ENCODE results near the gene MLLT6. TPM values are rescaled to one million over a fixed set of nuclear protein-coding genes. Genes with fewer than 3 reads are reported as not detected.

MLLT6 gene
- total RNA-seq, 2 donors from 2014 or later, result 232 to 395 TPM

- Mint-ChIP-seq H3K4me1 (peaks cover 5% of the 10 kb centered on the region), H3K36me3 (ENCODE audit: low read depth) (peaks cover 5% of the 10 kb centered on the region), H3K4me3 (peak overlapping the region; percentile 1), H3K27ac (no peak overlapping the region), H3K9me3 (no peaks in the 10 kb centered on the region), H3K27me3 (peaks cover 25% of the 10 kb centered on the region)
- ATAC-seq (replicated peaks), result no peak
Observed at GRCh38 chr17:38746004-38746848, 41.2 kb downstream of the MLLT6 start.

GRCh38 chr17:38746849-38747462 lies 41.9 kb downstream of the MLLT6 start:
- no peaks in the 10 kb centered on the region for H3K9me3 Mint-ChIP-seq
- H3K4me3 Mint-ChIP-seq, result peak overlapping the region; percentile 1
- H3K4me1 Mint-ChIP-seq, result peaks cover 12% of the 10 kb centered on the region
- no peak overlapping the region for H3K27ac Mint-ChIP-seq
- peaks cover 26% of the 10 kb centered on the region for H3K27me3 Mint-ChIP-seq
- peaks cover 12% of the 10 kb centered on the region for H3K36me3 Mint-ChIP-seq (ENCODE audit: low read depth)
- no peak for ATAC-seq (replicated peaks)

GRCh38 chr17:38747463-38748148 lies 42.5 kb downstream of the MLLT6 start:
- Mint-ChIP-seq H3K4me1 (peaks cover 15% of the 10 kb centered on the region), H3K27ac (no peak overlapping the region), H3K27me3 (peaks cover 26% of the 10 kb centered on the region)

GRCh38 chr17:38748149-38748891 lies 43.2 kb downstream of the MLLT6 start, which contains the start of gene PCGF2:
Gene PCGF2, minus strand, starts transcription at chr17:38748336. Its CDS starts 7,934 bp downstream, at chr17:38740402.
- no peak within 1 kb of the TSS for H3K27ac Mint-ChIP-seq
- peaks cover 25% of the 10 kb centered on the region for H3K36me3 Mint-ChIP-seq (ENCODE audit: low read depth)
- H3K4me3 Mint-ChIP-seq, result peak within 1 kb of the TSS; percentile 86
- no peaks in the 10 kb centered on the region for H3K9me3 Mint-ChIP-seq
- H3K4me1 Mint-ChIP-seq, result peaks cover 18% of the 10 kb centered on the region
- peaks cover 26% of the 10 kb centered on the region for H3K27me3 Mint-ChIP-seq
- no peak for ATAC-seq (replicated peaks)

More at GRCh38 chr17:38747463-38748148, 42.5 kb downstream of the MLLT6 start:
- no peak for ATAC-seq (replicated peaks)
- Mint-ChIP-seq H3K4me3 (peak overlapping the region; percentile 53), H3K9me3 (no peaks in the 10 kb centered on the region), H3K36me3 (ENCODE audit: low read depth) (peaks cover 19% of the 10 kb centered on the region)

- Mint-ChIP-seq H3K9me3 (no peaks in the 10 kb centered on the region), H3K27ac (no peak overlapping the region), H3K36me3 (ENCODE audit: low read depth) (peaks cover 30% of the 10 kb centered on the region), H3K27me3 (peaks cover 26% of the 10 kb centered on the region), H3K4me3 (peak overlapping the region; percentile 86), H3K4me1 (peaks cover 21% of the 10 kb centered on the region)
- ATAC-seq (replicated peaks), result no peak
Observed at GRCh38 chr17:38748892-38749222, 43.8 kb downstream of the MLLT6 start.

- Mint-ChIP-seq H3K4me1 (peaks cover 23% of the 10 kb centered on the region), H3K9me3 (no peaks in the 10 kb centered on the region), H3K36me3 (ENCODE audit: low read depth) (peaks cover 36% of the 10 kb centered on the region), H3K4me3 (peak overlapping the region; percentile 86), H3K27ac (no peak overlapping the region), H3K27me3 (peaks cover 26% of the 10 kb centered on the region)
- no peak for ATAC-seq (replicated peaks)
Observed at GRCh38 chr17:38749223-38750043, 44.4 kb downstream of the MLLT6 start.

- peaks cover 23% of the 10 kb centered on the region for H3K4me1 Mint-ChIP-seq
- H3K27me3 Mint-ChIP-seq, result peaks cover 22% of the 10 kb centered on the region
Observed at GRCh38 chr17:38750044-38750311, 44.9 kb downstream of the MLLT6 start.

GRCh38 chr17:38750312-38751121 lies 45.4 kb downstream of the MLLT6 start:
- no peak for ATAC-seq (replicated peaks)
- Mint-ChIP-seq H3K27me3 (peaks cover 22% of the 10 kb centered on the region), H3K9me3 (no peaks in the 10 kb centered on the region), H3K36me3 (ENCODE audit: low read depth) (peaks cover 47% of the 10 kb centered on the region), H3K4me1 (peaks cover 23% of the 10 kb centered on the region), H3K4me3 (peak overlapping the region; percentile 86), H3K27ac (peak overlapping the region; percentile 95)

More at GRCh38 chr17:38750044-38750311, 44.9 kb downstream of the MLLT6 start:
- ATAC-seq (replicated peaks), result no peak
- H3K9me3 Mint-ChIP-seq, result no peaks in the 10 kb centered on the region
- H3K4me3 Mint-ChIP-seq, result peak overlapping the region; percentile 86
- H3K27ac Mint-ChIP-seq, result no peak overlapping the region
- peaks cover 41% of the 10 kb centered on the region for H3K36me3 Mint-ChIP-seq (ENCODE audit: low read depth)

- peaks cover 54% of the 10 kb centered on the region for H3K36me3 Mint-ChIP-seq (ENCODE audit: low read depth)
- H3K4me3 Mint-ChIP-seq, result peak overlapping the region; percentile 86
- H3K27ac Mint-ChIP-seq, result peak overlapping the region; percentile 95
- ATAC-seq (replicated peaks), result no peak
- H3K27me3 Mint-ChIP-seq, result peaks cover 17% of the 10 kb centered on the region
- H3K9me3 Mint-ChIP-seq, result no peaks in the 10 kb centered on the region
- peaks cover 27% of the 10 kb centered on the region for H3K4me1 Mint-ChIP-seq
Observed at GRCh38 chr17:38751144-38751807, 46.2 kb downstream of the MLLT6 start.

GRCh38 chr17:38751808-38752307 lies 46.8 kb downstream of the MLLT6 start:
- Mint-ChIP-seq H3K4me3 (peak overlapping the region; percentile 86), H3K27ac (peak overlapping the region; percentile 95), H3K4me1 (peaks cover 27% of the 10 kb centered on the region), H3K9me3 (no peaks in the 10 kb centered on the region), H3K36me3 (ENCODE audit: low read depth) (peaks cover 60% of the 10 kb centered on the region), H3K27me3 (peaks cover 11% of the 10 kb centered on the region)
- ATAC-seq (replicated peaks), result peak; percentile 42

GRCh38 chr17:38752308-38753070 lies 47.4 kb downstream of the MLLT6 start, which contains the start of gene PSMB3:
Gene PSMB3, plus strand, starts transcription at chr17:38752741. Its CDS starts 86 bp downstream, at chr17:38752827.
- Mint-ChIP-seq H3K36me3 (ENCODE audit: low read depth) (peaks cover 67% of the 10 kb centered on the region), H3K4me1 (peaks cover 27% of the 10 kb centered on the region), H3K4me3 (peak within 1 kb of the TSS; percentile 86), H3K9me3 (no peaks in the 10 kb centered on the region), H3K27me3 (peaks cover 10% of the 10 kb centered on the region), H3K27ac (peak within 1 kb of the TSS; percentile 95)
- peak; percentile 94 for ATAC-seq (replicated peaks)

- no peaks in the 10 kb centered on the region for H3K9me3 Mint-ChIP-seq
- H3K27ac Mint-ChIP-seq, result peak overlapping the region; percentile 95
- H3K4me1 Mint-ChIP-seq, result peaks cover 27% of the 10 kb centered on the region
- peak overlapping the region; percentile 86 for H3K4me3 Mint-ChIP-seq
- no peak for ATAC-seq (replicated peaks)
- H3K27me3 Mint-ChIP-seq, result peaks cover 7% of the 10 kb centered on the region
- H3K36me3 Mint-ChIP-seq (ENCODE audit: low read depth), result peaks cover 73% of the 10 kb centered on the region
Observed at GRCh38 chr17:38753071-38753506, 48.0 kb downstream of the MLLT6 start.
